K562 (cell line): ENCODE measurements around the gene HTR2B. TPM values are rescaled to one million over a fixed set of nuclear protein-coding genes. Genes with fewer than 3 reads are reported as not detected.

Experiments used
- ATAC-seq: fragments of 200-7000 bp; cut with Tn5 transposase; 3 replicates; pipeline ENCODE4 v1.9.1; 2020; ENCODE audit warnings: moderate library complexity
- BruUV-seq: library from RNA; stranded (reverse); fragments of 400-500 nt; replicated peaks from 2 replicates; lab custom pipeline; 2021; lab: Mats Ljungman, UMichigan
- CTCF ChIA-PET: fragments of 300-600 bp; formaldehyde crosslinking; extraction: SDS; loops from one replicate; lab custom pipeline; 2021; ENCODE audit warnings: low intra/inter-chr PET ratio; lab: Yijun Ruan, JAX
- POLR2A ChIA-PET: fragments of 300-600, 350-650 bp; sonication (Branson Sonifier 250); formaldehyde crosslinking; extraction: SDS; loops from one replicate; lab custom pipeline; 2021; ENCODE audit warnings: antibody characterized with exemption, inconsistent platforms; lab: Yijun Ruan, JAX
- DNase-seq, 4 experiments: peaks; one replicate each; pipeline versions ENCODE4 v3.0.0 to v3.0.0-alpha.2; 2011 to 2018; ENCODE audit warnings: low spot score in 3 of 4, mixed read lengths in 3 of 4; ENCODE audit errors: extremely low read depth in 1 of 4
- FAIRE-seq: peaks from 2 replicates; lab custom pipeline; 2011; peaks lifted over from hg19 to GRCh38; lab: Jason Lieb, UNC
- H2AFZ ChIP-seq: 2 replicates; pipeline ENCODE4 v1.6.0; 2011; ENCODE audit warnings: low read depth, low read length, control low read depth, inconsistent platforms
- H3K27ac ChIP-seq: fragments of 200-600 bp; 3 replicates; pipeline ENCODE4 v1.8.0; 2011; ENCODE audit warnings: low read depth, mild to moderate bottlenecking, control low read depth, inconsistent platforms, low read length, moderate library complexity, mixed read lengths; ENCODE audit errors: extremely low read depth
- H3K27me3 ChIP-seq, 2 experiments: fragments of 300-600 bp in 1 of 2; 2 replicates in 1 of 2; 3 replicates in 1 of 2; pipeline versions ENCODE4 v1.6.0 to v1.8.0; 2011; ENCODE audit warnings: inconsistent platforms in 2 of 2, low read length in 2 of 2, mild to moderate bottlenecking in 1 of 2, mixed read lengths in 1 of 2, moderate library complexity in 1 of 2; ENCODE audit not compliant: control insufficient read depth in 2 of 2, insufficient read depth in 2 of 2
- H3K36me3 ChIP-seq: fragments of 300-600 bp; 3 replicates; pipeline ENCODE4 v1.8.0; 2011; ENCODE audit warnings: mild to moderate bottlenecking, low read length, inconsistent platforms; ENCODE audit not compliant: control insufficient read depth, insufficient read depth
- H3K4me1 ChIP-seq, 2 experiments: fragments of 200-600 bp in 1 of 2; replicated peaks in 1 of 2; 2 replicates in 1 of 2; 3 replicates in 1 of 2; pipeline versions ENCODE4 v1.5.1 to v1.8.0; 2011; ENCODE audit warnings: inconsistent platforms in 2 of 2, low read length in 2 of 2, mild to moderate bottlenecking in 1 of 2, mixed read lengths in 1 of 2, moderate library complexity in 1 of 2; ENCODE audit not compliant: control insufficient read depth in 2 of 2, insufficient read depth in 2 of 2
- H3K4me2 ChIP-seq: 2 replicates; pipeline ENCODE4 v1.6.1; 2011; ENCODE audit warnings: low read length, control low read depth, inconsistent platforms, mixed read lengths; ENCODE audit not compliant: insufficient read depth
- H3K4me3 ChIP-seq: fragments of 200-600 bp; sonication (generic), shearing (Covaris generic); 2 replicates; pipeline ENCODE4 v1.5.1; 2016; ENCODE audit warnings: control low read depth, inconsistent platforms
- H3K79me2 ChIP-seq: fragments of 200-600 bp; 3 replicates; pipeline ENCODE4 v1.8.0; 2011; ENCODE audit warnings: low read length, inconsistent platforms; ENCODE audit not compliant: control insufficient read depth, insufficient read depth
- H3K9ac ChIP-seq, 2 experiments: 2 replicates each; pipeline versions ENCODE4 v1.6.0 to v1.6.1; 2011; ENCODE audit warnings: low read depth in 2 of 2, low read length in 2 of 2, control low read depth in 1 of 2, inconsistent platforms in 1 of 2, mild to moderate bottlenecking in 1 of 2, mixed read lengths in 1 of 2; ENCODE audit not compliant: insufficient read depth in 1 of 2
- H3K9me1 ChIP-seq: one replicate; pipeline ENCODE4 v1.6.0; 2011; ENCODE audit warnings: inconsistent platforms, mild to moderate bottlenecking, low read length, moderate library complexity; ENCODE audit not compliant: control insufficient read depth, insufficient read depth
- H3K9me3 ChIP-seq: replicated peaks from 2 replicates; pipeline ENCODE4 v1.5.1; 2011; ENCODE audit warnings: low read depth, low read length, inconsistent platforms; ENCODE audit not compliant: control insufficient read depth, insufficient read depth
- H4K20me1 ChIP-seq: replicated peaks from 2 replicates; pipeline ENCODE4 v1.6.1; 2011; ENCODE audit warnings: low read length, inconsistent platforms, mixed read lengths; ENCODE audit not compliant: control insufficient read depth, insufficient read depth
- CBFA2T2 ChIP-seq: fragments of 450-650 bp; conservative IDR thresholded peaks from 2 replicates; pipeline ENCODE4 v1.6.1; 2017; ENCODE audit warnings: mild to moderate bottlenecking
- NELFE ChIP-seq: IDR thresholded peaks from 2 replicates; pipeline ENCODE4 v1.6.1; 2011; ENCODE audit warnings: mild to moderate bottlenecking; ENCODE audit not compliant: insufficient read depth, insufficient read length
- RBM39 ChIP-seq: fragments of 200-400 bp; formaldehyde crosslinking; optimal IDR thresholded peaks from 2 replicates; pipeline ENCODE3; 2018; ENCODE audit warnings: low read depth, low read length
- STAT6 ChIP-seq: sonication (generic); formaldehyde crosslinking; IDR thresholded peaks from 2 replicates; pipeline ENCODE4 v1.8.1; 2023; ENCODE audit warnings: mild to moderate bottlenecking, missing genetic modification reagents
- ZNF146 ChIP-seq: IDR thresholded peaks from one replicate; pipeline ENCODE4 v1.6.1; 2018; ENCODE audit warnings: missing compliant biosample characterization; ENCODE audit not compliant: unreplicated experiment
- ZNF274 ChIP-seq: IDR thresholded peaks from 2 replicates; pipeline ENCODE4 v1.6.1; 2011; ENCODE audit warnings: low read depth, mild to moderate bottlenecking, low read length, moderate library complexity, borderline replicate concordance
- ZNF511 ChIP-seq: sonication (generic); formaldehyde crosslinking; IDR thresholded peaks from 2 replicates; pipeline ENCODE4 v1.8.0; 2022; ENCODE audit warnings: mild to moderate bottlenecking, missing genetic modification reagents
- ZNF518B ChIP-seq: fragments of 250-450 bp; sonication (Bioruptor Pico); IDR thresholded peaks from 2 replicates; pipeline ENCODE4 v1.5.0; 2021; ENCODE audit warnings: mild to moderate bottlenecking, moderate library complexity
- ZNF592 ChIP-seq: fragments of 450-650 bp; IDR thresholded peaks from 2 replicates; pipeline ENCODE4 v1.6.1; 2017; ENCODE audit warnings: antibody characterized with exemption, mild to moderate bottlenecking
- WGBS: fragments of 100-300 bp; shearing (Covaris generic); methylation state at CpG from one replicate; pipeline ENCODE4 v1.1.6; 2016; ENCODE audit warnings: low coverage, mixed read lengths; ENCODE audit not compliant: insufficient coverage; ENCODE audit errors: missing lambda C conversion rate; 5-methylcytosine and 5-hydroxymethylcytosine counted together
- in situ Hi-C: fragments of 300-500 bp; cut with MboI; formaldehyde crosslinking; loops from 4 replicates; pipeline ENCODE4 v1.15.0; 2018; ENCODE audit warnings: inconsistent platforms, mixed read lengths
- intact Hi-C: fragments of 100-400 bp; cut with micrococcal nuclease; formaldehyde crosslinking; loops from 2 replicates; pipeline ENCODE4 v1.14.2; 2022
- polyA plus RNA-seq, 8 experiments: library from polyadenylated mRNA; depleted of rRNA in 4 of 8; stranded (reverse) in 5 of 8; unstranded in 3 of 8; fragments of >200 nt; fragmentation: Nextera tagmentation in 2 of 8; fragmentation: Illumina TruSeq in 1 of 8; extraction: Ambion mirVana in 2 of 8; extraction: Trizol in 1 of 8; gene quantifications; 2 replicates each; pipeline versions ENCODE4 v1.2.1 to v1.2.3, GENCODE V29; 2011 to 2014; ENCODE audit warnings: inconsistent platforms in 1 of 8, missing spikeins in 1 of 8
- total RNA-seq, 7 experiments: library from RNA; depleted of rRNA in 6 of 7; stranded (reverse); fragments of >200 nt in 6 of 7; fragmentation: Illumina TruSeq in 2 of 7; extraction: Trizol in 2 of 7; gene quantifications; 2 replicates each; pipeline versions ENCODE4 v1.2.1 to v1.2.3, GENCODE V29; 2011 to 2021; ENCODE audit warnings: low replicate concordance in 1 of 7

The HTR2B gene
- total and polyA plus RNA-seq, 9 of the 15 experiments (the other 6 are each of a cell fraction or from before 2014, with no cell fraction given) = not detected

GRCh38 chr2:231126123-231126522, 1.3 kb upstream of the HTR2B start (continued):
- TF ChIP-seq ZNF592 = no peak
- no peak for TF ChIP-seq CBFA2T2
- TF ChIP-seq ZNF511 (CRISPR knock-in tag) = no peak
- TF ChIP-seq, all 486 proteins: peak for 0

GRCh38 chr2:231123362-231123898, 1.4 kb downstream of the HTR2B start:
- Histone ChIP-seq H3K4me2 (no peak overlapping the region), H3K9ac (no peak overlapping the region), H4K20me1 (no peaks in the 10 kb centered on the region), H3K9me1 (no peaks in the 10 kb centered on the region), H3K36me3 (no peaks in the 10 kb centered on the region), H3K27ac (no peak overlapping the region), H2AFZ (no peak overlapping the region), H3K9me3 (no peaks in the 10 kb centered on the region), H3K4me1 (no peaks in the 10 kb centered on the region), H3K27me3 (no peaks in the 10 kb centered on the region), H3K4me3 (no peak overlapping the region), H3K79me2 (peaks cover 3% of the 10 kb centered on the region; the same call in 1 of the 3 replicates)
- ChIA-PET CTCF (no interaction called here), POLR2A (interaction anchor here (0.5 kb wide), 1 partner anchor 235 kb away, joined by 3 read pairs; no protein-coding TSS in a partner anchor)
- intact Hi-C loops (no loop called here), in situ Hi-C loops (no loop called here)
- no peak for DNase-seq
- 85% methylated on average over 4 of the region's 4 CpGs for WGBS
- no TSS peak for BruUV-seq
- no peak for ATAC-seq
- FAIRE-seq = no peak
- TF ChIP-seq ZNF274 = no peak
- no peak for TF ChIP-seq NELFE
- TF ChIP-seq RBM39 = no peak
- no peak for TF ChIP-seq STAT6
- TF ChIP-seq ZNF146 (CRISPR knock-in tag) = no peak
- TF ChIP-seq ZNF518B (CRISPR knock-in tag) = no peak
